Pons (tissue), 1 donor: ENCODE measurements around the gene BMP2.

Experiments
- DNase-seq: peaks from one replicate; pipeline ENCODE4 v3.0.0-alpha.2; 2016; ENCODE audit warnings: low spot score

The BMP2 gene

DNA sequence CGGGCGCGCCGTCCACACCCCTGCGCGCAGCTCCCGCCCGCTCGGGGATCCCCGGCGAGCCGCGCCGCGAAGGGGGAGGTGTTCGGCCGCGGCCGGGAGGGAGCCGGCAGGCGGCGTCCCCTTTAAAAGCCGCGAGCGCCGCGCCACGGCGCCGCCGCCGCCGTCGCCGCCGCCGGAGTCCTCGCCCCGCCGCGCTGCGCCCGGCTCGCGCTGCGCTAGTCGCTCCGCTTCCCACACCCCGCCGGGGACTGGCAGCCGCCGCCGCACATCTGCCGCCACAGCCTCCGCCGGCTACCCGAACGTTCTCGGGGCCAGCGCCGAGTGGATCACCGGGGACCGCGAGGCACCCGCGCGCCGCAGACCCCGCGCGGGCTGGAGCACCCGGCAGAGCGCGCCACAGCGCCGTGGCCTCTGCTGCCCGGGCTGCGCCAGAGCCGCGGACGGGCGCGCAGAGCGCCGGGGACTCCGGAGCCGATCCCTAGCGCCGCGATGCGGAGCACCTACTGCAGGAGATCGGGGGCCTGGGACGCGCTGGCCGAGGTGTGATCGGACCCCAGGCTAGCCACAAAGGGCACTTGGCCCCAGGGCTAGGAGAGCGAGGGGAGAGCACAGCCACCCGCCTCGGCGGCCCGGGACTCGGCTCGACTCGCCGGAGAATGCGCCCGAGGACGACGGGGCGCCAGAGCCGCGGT, at the start of gene BMP2:
Gene BMP2 (plus strand): TSS at position 151 of the 692 bp plus-strand sequence. CDS start 2,441 bp downstream, outside the sequence.
- DNase-seq, result peak; percentile 20

DNA sequence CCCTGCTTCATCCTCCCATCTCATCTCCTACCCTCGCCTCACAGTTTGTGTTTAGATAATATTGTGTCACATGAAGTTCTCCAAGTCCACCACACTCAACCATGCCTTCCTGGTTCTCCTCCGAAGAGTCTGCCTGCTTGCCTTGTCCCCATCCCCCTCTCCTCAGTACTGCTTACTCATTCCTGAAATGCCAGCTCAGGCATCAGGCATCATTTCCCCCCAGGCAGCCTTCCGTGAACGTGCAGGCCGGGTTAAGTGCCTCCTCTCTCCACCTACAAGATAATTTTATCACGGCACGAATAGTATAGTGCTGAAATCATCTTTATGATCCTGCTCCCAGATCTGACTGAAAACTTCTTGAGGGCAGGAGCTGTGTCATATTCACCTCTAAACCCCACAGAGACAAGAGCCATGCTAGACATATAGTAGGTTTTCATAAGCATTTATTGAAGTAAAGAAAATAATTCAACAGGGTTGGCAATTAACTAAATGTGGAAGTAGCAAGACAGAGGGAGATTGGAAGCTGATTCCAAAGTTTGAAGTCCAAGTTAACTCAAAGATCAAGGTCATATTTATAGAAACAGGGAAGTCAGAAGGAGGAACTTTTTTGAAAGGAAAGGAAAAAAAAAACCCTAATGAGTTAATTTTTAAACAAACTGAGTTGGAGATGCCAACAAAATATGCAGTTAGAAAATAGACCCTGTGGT, 48.7 kb upstream of the BMP2 start:
- no peak for DNase-seq

DNA sequence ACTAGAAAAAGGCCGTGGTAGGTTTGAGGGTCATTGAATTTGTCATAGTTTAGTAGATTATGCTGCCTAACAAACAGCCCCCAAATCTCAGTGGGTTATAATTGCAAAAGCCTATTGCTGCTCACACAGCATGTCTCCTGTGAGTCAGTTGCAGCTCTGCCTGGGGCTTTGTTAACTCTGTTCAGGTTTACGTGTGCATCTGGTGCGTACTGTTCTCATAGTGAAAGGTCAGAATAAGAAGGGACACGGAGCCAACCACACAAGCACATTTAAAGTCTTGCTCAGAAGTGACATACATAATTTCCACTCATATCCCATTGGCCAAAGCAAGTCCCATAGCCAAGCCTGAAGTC, 48.1 kb upstream of the BMP2 start:
- no peak for DNase-seq

DNA sequence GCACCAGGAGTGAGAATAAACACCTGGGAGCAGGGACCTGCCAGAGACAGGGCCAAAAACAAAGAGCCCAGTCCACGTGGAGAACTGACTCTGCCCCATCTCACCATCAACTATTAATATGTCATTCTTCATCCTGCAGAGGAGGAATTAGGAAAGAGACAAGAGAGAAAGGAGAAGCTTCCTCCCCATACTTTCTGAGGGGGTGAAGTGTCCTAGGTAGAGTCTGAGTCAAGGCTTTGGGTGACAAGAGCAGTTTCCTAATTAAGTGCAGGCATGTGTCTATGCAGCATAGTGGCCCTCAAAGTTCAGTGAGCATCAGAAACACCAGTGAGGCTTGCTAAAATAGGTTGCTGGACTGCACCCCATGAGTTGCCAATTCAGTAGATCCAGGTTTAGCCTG, 40.7 kb upstream of the BMP2 start:
- no peak for DNase-seq

DNA sequence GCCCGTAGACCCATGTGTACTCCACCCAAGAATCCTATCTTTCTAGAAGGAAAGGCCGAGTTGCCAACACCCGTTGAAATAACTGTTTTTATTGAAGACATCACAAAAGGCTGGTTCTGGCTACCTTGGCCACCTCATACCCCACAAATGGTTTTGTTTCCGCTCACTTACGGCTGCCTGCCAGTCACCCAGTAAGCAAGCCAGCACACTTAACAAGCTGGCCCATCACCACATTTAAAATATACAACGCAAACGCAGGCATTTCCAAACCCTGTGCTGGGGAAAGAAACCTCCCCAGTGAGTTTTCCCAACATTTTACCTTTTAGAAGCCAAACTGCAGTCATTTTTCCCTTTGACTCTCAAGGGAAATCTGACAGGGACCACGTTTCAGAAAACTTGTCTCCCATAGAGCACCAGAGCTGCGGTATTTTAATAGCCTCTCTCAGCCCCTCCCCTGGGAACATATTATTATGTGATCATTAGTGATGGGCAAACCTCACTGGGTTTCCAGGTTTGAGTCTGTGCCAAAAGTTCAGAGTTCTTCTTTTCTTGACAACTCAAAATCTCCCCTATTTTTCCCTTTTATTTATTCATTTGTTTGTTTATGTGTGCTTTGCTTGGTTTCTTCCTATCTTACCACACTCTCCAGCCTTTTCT, 36.7 kb upstream of the BMP2 start:
- DNase-seq, result no peak

DNA sequence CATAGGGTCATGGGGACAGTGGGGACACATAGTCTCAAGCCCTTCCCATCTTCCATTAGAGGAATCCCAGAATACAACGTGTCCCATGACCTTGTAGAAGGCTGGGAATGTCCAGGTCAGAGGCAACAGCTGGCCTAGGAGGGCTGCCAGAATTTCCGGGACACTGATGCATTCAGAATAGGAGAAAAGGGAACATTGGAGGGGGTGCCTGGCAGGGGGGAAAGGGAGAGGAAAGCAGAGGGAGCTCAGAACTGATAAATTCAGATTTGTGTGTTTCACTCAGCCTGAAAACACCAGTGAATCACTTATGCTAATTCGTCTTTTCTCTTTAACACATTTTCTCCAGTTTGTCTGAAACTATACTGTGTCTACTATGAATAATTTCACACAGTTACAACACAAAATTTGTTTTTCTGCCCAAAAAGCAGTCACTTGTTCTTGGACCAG, 35.5 kb upstream of the BMP2 start:
- peak; percentile 53 for DNase-seq

DNA sequence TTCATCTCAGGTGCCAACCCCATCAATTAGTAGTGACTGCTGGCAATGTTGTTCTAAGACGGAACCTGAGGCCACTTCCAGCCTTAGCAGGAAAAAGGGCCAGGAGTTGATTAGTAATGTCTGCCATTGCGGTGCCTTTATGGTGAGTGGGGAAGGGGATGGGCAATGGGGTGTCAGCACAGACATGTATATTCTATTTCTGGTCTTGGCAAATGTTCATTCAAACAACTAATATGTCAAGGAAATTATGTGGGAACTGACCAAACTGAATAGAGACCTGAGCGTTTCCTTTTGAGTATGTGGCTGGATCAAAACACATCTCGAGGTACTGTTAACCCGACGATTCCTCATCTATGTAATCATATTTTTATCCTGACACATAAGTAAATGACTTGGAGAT, 34.6 kb upstream of the BMP2 start:
- no peak for DNase-seq

DNA sequence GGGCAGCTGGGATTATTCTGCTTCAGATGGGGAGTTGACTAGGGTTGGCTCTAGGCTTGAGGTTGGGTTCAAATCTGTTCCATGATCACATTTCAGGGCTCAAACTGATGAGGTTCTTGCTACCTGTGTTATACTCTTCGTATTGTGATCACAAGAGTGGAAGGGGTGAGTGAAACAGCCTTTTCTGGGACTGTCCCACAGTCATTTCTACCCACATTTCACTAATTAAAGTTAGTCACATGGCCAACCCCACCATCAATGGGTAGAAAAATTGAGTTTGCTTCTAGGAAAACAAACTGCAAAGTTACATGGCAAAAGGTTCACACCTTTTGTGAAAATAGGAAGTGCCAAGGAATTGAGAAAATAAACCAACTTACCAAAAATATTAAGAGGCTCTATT, 33.5 kb upstream of the BMP2 start:
- DNase-seq, result no peak

DNA sequence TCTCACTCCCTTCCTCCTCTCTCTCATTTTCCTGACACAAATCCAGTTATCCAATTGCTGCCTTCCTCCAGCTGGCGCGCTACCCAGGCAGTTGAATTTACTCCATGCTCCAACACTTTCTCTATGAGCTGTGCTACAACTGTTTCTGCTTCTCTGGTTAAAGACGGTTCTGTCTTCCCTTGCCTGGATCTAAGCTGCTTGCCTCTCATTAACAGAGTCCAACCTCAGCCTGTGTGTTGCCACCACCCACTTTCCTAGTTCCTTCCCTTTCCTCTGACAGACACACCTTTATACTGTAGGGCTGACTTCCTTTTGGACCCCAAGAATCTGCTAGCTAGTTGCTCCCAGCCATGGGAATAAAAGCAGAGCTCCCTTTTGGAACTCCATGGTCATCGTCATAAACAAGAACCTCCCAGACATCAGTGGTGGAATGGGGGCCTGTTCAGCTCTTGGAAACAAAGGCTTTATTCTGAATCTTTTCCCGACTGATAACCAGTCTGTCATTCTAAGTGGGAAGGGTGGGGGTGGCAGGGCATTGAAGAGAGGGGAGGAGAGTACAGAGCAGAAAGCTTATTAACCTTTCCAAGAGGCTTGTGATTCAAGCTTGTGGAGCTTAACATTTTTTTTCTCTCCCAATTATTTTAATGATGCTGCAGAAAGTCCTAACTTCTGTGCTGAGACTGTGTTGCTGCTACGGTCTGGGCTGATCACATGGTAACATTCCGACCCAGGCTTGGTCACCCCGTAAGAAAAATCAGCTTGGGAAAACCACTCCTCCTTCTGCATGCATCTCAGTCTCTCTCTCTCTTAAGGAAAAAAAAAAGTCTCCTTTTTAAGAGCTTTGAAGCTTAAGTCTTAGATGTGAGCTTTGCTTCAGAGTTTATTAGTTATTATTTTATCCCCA, 31.3 kb upstream of the BMP2 start:
- peak; percentile 11 for DNase-seq

DNA sequence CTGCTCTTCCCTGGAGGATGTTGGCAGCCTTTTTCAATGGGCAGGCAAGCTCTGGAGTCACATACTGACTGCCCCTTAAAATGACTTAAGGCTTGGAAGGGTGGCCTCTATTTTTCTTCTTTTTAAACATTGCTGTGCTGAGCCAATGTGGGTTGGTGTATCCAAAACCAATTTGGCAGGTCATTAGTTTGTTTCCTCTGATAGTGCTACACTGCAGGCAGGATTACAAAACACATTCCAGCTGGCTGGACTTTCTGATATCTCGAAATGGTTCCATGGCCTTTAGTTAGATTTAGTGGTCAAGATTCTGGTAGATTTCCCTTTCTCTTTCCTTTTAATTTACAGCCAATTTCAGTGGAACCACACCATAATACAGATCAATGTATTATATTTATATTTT, 28.1 kb upstream of the BMP2 start:
- no peak for DNase-seq

DNA sequence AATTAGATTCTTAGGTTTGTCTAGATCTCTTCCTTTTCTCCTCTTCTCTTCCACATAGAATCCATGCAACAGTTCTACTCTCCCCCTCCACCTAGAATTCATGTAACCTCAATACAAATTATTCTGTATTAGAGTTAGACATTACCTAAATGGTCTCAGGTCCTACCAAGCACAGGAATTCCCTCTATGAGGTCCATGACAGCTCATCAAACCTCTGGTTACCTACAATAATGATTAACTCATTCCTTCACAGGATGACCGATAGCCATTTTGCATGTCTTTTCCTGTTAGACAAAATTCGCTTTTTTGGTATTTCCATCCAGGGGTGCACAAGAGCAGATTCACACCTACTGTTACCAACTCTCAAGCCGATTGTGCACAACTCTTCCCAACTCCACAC, 27.4 kb upstream of the BMP2 start:
- DNase-seq, result no peak

DNA sequence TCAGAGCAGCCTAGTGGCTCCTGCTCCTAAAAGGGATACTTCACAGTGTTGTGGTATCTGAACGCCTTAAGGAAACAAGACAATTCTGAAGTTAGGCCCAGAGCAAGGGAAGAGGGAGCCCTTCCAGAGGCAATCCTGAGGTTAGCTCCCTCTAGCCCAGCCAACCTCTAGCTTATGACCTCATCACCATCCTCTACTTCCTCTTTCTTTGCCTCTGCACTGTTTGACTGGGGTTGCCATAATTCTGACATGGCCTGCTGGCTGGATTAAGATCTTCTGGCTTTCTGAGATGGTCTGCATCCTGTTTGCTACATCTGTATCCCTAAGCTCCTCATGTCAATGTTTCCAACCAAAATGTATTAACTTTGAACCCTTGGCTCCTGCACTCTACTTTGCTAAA, 23.3 kb upstream of the BMP2 start:
- DNase-seq, result no peak

DNA sequence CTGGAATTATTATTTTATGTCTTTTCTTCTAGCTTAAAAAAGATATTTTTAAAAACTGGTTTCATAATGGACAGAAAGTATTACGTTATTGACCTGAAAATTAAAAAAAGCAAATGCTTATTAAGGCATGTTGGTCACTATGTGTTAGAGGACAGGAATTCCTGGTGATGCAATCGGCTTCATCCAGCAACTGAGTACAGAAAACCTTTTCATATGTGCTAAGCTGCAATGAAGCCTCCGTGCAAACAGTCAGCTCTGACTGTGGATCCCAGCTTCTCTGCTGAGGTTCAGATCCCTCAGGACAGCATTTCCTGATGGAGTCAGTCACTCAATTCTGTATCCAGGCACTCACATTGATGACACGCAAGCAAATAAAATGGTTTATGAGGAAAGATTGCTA, 22.7 kb upstream of the BMP2 start:
- no peak for DNase-seq

DNA sequence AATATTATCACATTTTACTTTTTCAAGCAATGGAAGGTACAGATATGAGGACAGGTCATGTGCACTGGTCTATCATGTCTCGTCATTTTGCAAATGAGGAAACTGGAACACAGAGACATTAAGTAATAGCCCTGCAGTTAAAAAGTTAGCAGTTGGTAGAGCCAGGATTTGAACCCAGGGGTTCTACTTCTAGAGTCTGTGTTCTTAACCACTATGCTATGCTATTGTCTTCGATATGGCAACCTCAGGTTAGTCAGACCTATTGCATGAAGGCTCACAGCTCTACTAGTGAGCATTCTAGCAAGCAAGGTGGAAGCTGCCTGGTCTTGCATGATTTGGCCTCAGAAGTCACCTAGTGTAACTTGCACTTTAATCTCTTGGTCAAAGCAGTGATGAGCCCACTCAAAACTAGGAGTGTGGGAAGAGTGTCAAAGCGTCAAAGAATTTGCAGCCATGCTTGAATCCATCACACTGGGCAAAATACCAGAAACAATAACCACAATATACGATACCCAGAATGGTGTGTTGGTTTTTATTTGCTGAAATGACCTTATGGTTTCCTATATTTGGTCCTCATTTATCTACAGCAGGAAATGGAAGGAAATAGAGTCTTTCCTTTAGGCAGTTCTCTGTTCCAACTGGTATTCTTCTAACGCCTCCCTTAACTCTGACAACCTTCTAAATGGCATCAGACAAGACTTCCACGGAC, 20.4 kb upstream of the BMP2 start:
- DNase-seq, result peak; percentile 42

DNA sequence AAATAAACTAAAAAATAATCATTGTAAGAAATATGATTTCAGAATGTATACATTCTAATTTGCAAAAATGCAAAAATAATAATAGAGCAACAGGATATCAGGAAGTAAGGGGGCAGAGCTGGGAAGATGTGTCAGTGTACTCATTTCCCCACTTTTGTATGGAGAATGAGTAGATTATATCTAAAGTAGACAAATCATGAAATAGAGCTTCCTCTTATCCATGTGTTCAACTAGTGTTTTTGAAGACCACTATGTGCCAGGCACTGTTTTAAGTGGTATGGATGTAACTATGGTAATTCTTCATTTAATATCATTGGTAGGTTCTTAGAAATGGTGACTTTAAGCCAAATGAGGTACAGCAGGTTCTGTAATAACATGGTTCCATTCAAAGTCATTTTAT, 17.0 kb upstream of the BMP2 start:
- DNase-seq, result no peak

DNA sequence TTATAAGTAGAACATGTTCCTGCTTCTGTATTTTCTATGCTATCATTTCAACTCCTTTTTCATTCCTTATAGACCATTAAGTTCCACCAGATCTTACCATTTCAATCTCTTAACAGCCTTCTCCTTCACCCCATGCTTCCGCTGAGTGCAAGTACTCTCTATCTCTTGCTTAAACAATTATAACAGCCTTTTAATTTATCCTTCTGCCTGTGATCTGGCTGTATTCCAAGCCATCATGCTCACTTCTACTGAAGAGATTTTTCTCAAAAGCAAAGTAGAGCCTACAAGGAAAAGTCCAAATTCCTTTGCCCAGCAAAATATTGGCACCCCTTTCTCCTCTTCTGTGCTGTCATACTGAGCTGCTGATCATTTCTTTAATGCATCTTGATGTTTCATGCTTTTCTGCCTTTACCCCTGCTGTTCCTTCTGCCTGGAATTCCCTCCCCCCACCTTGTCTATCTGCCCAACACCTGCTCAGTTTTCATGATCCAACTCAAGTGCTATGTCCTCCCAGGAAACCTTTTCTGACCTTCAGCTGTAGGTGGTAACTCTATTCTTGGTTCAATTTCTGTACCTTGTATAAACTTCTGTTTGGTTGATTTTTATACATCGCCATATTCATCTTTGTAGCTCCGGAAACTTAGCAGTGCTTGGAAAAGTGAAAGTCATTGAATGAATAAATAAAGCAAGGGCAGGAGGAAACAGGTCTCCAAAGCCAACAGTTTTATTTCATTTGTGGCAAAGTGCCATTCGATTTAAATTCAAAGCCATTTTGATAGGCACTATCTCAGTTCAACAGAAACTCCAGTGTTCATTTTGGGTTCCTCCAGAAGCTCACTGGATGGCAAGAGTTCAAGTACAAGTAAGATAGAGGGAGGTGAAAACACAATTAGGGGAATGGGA, 10.5 kb upstream of the BMP2 start:
- peak; percentile 19 for DNase-seq

DNA sequence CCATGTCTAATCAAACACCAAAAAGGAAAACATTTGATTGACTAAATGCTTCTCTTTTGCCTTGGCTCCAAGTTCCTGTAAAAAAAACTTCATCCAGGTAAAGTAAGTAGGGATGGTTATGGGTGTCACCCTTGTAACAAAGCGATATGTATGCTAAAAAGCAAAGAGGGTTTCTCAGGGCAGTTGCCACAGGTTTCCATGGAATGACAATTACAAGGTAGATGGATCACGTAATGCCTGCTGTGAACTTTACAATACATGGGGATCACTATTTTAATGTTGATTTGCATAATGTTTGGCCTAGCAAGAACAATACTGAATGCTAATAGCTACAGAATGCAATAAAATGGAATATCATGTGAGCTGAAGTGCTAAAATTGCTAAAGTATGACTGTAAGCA, 2.9 kb upstream of the BMP2 start:
- no peak for DNase-seq

DNA sequence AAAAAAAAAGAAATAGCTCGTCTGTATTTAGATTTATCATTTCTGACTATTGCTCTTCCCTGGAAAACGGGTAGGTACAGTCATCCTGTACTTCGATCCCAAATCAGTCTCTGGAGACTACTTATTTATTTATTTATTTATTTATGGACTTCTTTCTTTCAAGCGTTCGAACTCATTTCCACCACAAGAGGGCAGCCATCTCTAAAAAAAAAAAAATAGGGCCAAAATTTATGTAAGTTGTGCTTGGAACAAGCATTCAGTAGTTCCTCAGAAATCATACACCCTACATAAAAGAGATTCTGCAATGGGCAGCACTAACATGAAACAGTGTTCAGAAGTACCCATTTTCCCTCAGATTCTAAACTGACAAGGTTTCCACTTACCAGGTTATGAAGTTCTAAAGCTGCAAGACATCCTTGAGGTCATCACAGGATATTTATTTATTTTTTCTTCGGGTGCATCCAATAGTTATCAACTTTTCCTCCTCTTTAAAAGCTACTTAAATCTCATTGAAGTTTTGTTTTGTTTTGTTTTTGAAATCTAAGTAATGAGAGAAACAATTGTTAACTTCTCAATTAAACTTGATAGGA, 1.9 kb upstream of the BMP2 start:
- peak; percentile 84 for DNase-seq

DNA sequence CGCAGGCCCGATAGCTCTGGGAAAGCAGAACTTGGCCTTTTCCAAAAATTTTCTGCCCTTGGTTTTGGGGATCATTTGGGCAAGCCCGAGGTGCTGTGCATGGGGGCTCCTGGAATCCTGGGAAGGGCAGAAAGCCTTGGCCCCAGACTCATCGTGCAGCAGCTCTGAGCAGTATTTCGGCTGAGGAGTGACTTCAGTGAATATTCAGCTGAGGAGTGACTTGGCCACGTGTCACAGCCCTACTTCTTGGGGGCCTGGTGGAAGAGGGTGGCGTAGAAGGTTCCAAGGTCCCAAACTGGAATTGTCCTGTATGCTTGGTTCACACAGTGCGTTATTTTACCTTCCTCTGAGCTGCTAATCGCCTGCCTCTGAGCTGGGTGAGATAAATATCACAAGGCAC, 1.1 kb upstream of the BMP2 start:
- DNase-seq, result no peak

DNA sequence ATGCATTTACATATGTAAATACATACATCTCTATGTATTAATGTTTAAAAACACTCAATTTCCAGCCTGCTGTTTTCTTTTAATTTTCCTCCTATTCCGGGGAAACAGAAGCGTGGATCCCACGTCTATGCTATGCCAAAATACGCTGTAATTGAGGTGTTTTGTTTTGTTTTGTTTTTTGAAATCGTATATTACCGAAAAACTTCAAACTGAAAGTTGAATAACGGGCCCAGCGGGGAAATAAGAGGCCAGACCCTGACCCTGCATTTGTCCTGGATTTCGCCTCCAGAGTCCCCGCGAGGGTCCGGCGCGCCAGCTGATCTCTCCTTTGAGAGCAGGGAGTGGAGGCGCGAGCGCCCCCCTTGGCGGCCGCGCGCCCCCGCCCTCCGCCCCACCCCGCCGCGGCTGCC, 355 bp upstream of the BMP2 start:
- DNase-seq, result no peak
